ENCODE results near the gene DENND4A.
"Not testable (repeated sequence)": the region's sequence is repeated elsewhere in the genome, so short reads cannot be mapped to it uniquely, and the experiment has no call there.

DNA sequence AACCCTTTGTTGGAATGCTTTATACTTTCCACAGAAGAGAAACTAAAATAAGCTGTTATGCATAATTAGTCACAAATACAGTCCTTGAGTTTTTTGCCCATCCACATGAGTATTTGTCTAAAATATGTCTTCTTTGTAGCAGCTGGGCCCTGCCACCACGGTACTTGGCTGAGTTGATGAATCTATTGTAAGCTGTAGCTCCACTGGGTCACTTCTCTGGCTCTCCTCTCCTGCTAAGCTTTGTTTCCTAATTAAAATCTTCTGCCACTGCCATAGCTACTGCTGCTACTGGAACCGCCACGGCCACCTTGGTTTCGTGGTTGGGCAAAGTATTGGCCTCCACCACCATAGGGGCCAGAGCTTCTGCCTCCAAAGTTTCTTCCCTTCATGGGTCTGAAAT lies 23.9 kb upstream of the DENND4A start:
- TF ChIP-seq, protein P1, sequence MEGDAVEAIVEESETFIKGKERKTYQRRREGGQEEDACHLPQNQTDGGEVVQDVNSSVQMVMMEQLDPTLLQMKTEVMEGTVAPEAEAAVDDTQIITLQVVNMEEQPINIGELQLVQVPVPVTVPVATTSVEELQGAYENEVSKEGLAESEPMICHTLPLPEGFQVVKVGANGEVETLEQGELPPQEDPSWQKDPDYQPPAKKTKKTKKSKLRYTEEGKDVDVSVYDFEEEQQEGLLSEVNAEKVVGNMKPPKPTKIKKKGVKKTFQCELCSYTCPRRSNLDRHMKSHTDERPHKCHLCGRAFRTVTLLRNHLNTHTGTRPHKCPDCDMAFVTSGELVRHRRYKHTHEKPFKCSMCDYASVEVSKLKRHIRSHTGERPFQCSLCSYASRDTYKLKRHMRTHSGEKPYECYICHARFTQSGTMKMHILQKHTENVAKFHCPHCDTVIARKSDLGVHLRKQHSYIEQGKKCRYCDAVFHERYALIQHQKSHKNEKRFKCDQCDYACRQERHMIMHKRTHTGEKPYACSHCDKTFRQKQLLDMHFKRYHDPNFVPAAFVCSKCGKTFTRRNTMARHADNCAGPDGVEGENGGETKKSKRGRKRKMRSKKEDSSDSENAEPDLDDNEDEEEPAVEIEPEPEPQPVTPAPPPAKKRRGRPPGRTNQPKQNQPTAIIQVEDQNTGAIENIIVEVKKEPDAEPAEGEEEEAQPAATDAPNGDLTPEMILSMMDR (IDR thresholded peaks at IDR 0.05) = not testable (repeated sequence)
- not testable (repeated sequence) for TF ChIP-seq POLR2AphosphoS5, TCF7L2 (IDR thresholded peaks at IDR 0.05; ENCODE audit: low read depth, low read length)
- TF ChIP-seq, protein P2, sequence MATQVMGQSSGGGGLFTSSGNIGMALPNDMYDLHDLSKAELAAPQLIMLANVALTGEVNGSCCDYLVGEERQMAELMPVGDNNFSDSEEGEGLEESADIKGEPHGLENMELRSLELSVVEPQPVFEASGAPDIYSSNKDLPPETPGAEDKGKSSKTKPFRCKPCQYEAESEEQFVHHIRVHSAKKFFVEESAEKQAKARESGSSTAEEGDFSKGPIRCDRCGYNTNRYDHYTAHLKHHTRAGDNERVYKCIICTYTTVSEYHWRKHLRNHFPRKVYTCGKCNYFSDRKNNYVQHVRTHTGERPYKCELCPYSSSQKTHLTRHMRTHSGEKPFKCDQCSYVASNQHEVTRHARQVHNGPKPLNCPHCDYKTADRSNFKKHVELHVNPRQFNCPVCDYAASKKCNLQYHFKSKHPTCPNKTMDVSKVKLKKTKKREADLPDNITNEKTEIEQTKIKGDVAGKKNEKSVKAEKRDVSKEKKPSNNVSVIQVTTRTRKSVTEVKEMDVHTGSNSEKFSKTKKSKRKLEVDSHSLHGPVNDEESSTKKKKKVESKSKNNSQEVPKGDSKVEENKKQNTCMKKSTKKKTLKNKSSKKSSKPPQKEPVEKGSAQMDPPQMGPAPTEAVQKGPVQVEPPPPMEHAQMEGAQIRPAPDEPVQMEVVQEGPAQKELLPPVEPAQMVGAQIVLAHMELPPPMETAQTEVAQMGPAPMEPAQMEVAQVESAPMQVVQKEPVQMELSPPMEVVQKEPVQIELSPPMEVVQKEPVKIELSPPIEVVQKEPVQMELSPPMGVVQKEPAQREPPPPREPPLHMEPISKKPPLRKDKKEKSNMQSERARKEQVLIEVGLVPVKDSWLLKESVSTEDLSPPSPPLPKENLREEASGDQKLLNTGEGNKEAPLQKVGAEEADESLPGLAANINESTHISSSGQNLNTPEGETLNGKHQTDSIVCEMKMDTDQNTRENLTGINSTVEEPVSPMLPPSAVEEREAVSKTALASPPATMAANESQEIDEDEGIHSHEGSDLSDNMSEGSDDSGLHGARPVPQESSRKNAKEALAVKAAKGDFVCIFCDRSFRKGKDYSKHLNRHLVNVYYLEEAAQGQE (IDR thresholded peaks at IDR 0.05; ENCODE audit: insufficient read depth in 1 of 2, low read depth in 2 of 2, low read length in 1 of 2) = not testable (repeated sequence)

Measured in Panc1 (cell line).